Parathyroid adenoma (tissue), 2 donors: ENCODE measurements around the gene COPS7A.

Experiments used
- H2AFZ ChIP-seq: fragments of 300-600 bp; sonication (generic); one replicate; pipeline ENCODE4 v1.7.0; 2017; ENCODE audit warnings: antibody characterized with exemption, mild to moderate bottlenecking
- H3K27ac ChIP-seq: fragments of 300-600 bp; sonication (generic); one replicate; pipeline ENCODE4 v1.7.0; 2017
- H3K27me3 ChIP-seq: fragments of 300-600 bp; sonication (generic); one replicate; pipeline ENCODE4 v1.7.0; 2017; ENCODE audit warnings: low read length; ENCODE audit not compliant: control insufficient read depth, insufficient read depth
- H3K36me3 ChIP-seq: fragments of 300-600 bp; sonication (generic); one replicate; pipeline ENCODE4 v1.7.0; 2017; ENCODE audit warnings: low read length; ENCODE audit not compliant: control insufficient read depth, insufficient read depth
- H3K4me1 ChIP-seq: fragments of 300-600 bp; sonication (generic); one replicate; pipeline ENCODE4 v1.7.0; 2017; ENCODE audit warnings: control low read depth
- H3K4me2 ChIP-seq: fragments of 300-600 bp; sonication (generic); one replicate; pipeline ENCODE4 v1.7.0; 2017; ENCODE audit warnings: low read length
- H3K4me3 ChIP-seq: fragments of 300-600 bp; sonication (generic); one replicate; pipeline ENCODE4 v1.7.0; 2017; ENCODE audit warnings: low read depth, low read length
- H3K79me2 ChIP-seq: fragments of 300-600 bp; sonication (generic); one replicate; pipeline ENCODE4 v1.7.0; 2017; ENCODE audit warnings: control low read depth
- H3K9ac ChIP-seq: fragments of 300-600 bp; sonication (generic); one replicate; pipeline ENCODE4 v1.7.0; 2017; ENCODE audit warnings: mild to moderate bottlenecking
- H3K9me3 ChIP-seq: fragments of 300-600 bp; sonication (generic); one replicate; pipeline ENCODE4 v1.7.0; 2017; ENCODE audit warnings: low read length; ENCODE audit not compliant: control insufficient read depth
- TF ChIP-seq, protein P1 (sequence below): fragments of 300-600 bp; sonication (generic); IDR thresholded peaks from one replicate; pipeline ENCODE4 v1.7.0; 2017; ENCODE audit warnings: antibody characterized with exemption, mild to moderate bottlenecking
- donor health status: primary hyperparathyroidism.

COPS7A gene

DNA sequence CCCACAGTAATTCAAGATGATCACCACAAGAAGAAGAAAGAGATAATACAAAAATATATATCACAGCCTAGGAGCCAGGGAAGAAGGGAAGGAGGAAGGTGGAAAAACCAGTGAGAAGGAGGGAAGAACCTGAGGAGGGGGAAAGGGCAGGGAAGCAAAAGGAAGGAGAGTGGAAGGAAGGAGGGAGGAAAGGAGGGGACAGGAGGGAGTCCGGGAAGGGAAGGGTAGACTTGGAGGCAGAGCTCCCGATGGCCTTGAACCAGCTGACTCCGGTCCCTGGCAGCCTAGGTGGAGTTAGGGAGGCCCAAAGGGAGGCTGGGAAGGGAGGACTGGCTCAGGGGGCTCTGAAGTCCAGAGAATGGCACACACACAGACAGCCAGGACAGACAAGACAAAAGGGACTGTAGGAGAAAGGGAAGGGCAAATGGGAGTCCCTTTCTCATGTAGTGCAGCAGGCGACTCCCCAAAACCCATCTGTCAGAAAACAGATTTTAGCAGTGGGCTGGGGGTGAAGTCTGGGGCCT, 30.0 kb upstream of the COPS7A start:
- H3K4me2 ChIP-seq, result no peak overlapping the region
- H3K4me1 ChIP-seq, result no peaks in the 10 kb centered on the region
- peaks cover 2% of the 10 kb centered on the region for H3K79me2 ChIP-seq
- no peak overlapping the region for H3K27ac ChIP-seq
- no peaks in the 10 kb centered on the region for H3K36me3 ChIP-seq
- H3K27me3 ChIP-seq, result no peaks in the 10 kb centered on the region
- TF ChIP-seq, protein P1, sequence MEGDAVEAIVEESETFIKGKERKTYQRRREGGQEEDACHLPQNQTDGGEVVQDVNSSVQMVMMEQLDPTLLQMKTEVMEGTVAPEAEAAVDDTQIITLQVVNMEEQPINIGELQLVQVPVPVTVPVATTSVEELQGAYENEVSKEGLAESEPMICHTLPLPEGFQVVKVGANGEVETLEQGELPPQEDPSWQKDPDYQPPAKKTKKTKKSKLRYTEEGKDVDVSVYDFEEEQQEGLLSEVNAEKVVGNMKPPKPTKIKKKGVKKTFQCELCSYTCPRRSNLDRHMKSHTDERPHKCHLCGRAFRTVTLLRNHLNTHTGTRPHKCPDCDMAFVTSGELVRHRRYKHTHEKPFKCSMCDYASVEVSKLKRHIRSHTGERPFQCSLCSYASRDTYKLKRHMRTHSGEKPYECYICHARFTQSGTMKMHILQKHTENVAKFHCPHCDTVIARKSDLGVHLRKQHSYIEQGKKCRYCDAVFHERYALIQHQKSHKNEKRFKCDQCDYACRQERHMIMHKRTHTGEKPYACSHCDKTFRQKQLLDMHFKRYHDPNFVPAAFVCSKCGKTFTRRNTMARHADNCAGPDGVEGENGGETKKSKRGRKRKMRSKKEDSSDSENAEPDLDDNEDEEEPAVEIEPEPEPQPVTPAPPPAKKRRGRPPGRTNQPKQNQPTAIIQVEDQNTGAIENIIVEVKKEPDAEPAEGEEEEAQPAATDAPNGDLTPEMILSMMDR, result no peak
- H3K9me3 ChIP-seq, result no peaks in the 10 kb centered on the region
- H3K9ac ChIP-seq, result no peak overlapping the region
- H2AFZ ChIP-seq, result no peak overlapping the region
- H3K4me3 ChIP-seq, result no peak overlapping the region

DNA sequence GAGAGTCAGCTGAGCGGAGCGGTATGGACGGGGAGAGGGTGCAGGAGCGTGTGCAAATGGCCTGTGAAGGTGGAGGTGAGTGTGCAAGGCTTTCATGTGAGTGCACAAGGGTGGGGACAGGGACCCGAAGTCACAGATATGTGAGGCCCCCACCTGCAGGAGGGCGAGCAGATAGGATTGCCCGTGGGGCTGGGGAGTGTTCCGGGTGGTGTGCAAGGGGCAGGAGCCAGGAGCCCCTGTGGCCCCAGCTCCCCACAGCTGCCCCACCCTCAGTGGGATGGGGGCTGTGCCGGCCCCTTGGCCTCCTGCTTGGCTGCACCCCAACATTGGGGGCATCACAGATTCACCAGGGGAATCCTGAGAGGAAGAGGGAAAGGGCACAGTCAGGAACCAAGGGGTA, 29.1 kb upstream of the COPS7A start:
- Histone ChIP-seq H3K4me1 (no peaks in the 10 kb centered on the region), H3K9me3 (no peaks in the 10 kb centered on the region), H3K27ac (no peak overlapping the region), H3K9ac (no peak overlapping the region), H3K36me3 (no peaks in the 10 kb centered on the region), H2AFZ (no peak overlapping the region), H3K79me2 (peaks cover 2% of the 10 kb centered on the region), H3K4me2 (no peak overlapping the region), H3K4me3 (no peak overlapping the region), H3K27me3 (no peaks in the 10 kb centered on the region)
- TF ChIP-seq, protein P1, result no peak

- Histone ChIP-seq H3K9ac (no peak overlapping the region), H3K4me3 (no peak overlapping the region), H3K36me3 (no peaks in the 10 kb centered on the region), H3K79me2 (no peaks in the 10 kb centered on the region), H3K9me3 (no peaks in the 10 kb centered on the region), H2AFZ (no peak overlapping the region), H3K4me1 (no peaks in the 10 kb centered on the region), H3K27ac (no peak overlapping the region), H3K4me2 (no peak overlapping the region), H3K27me3 (no peaks in the 10 kb centered on the region)
- TF ChIP-seq, protein P1, result no peak
Observed at GRCh38 chr12:6695313-6696045, 28.4 kb upstream of the COPS7A start.

GRCh38 chr12:6696690-6697583, 26.9 kb upstream of the COPS7A start:
- TF ChIP-seq, protein P1, result no peak
- Histone ChIP-seq H3K27ac (no peak overlapping the region), H3K79me2 (no peaks in the 10 kb centered on the region), H3K27me3 (no peaks in the 10 kb centered on the region), H3K4me1 (peaks cover 3% of the 10 kb centered on the region), H3K4me3 (no peak overlapping the region), H3K36me3 (no peaks in the 10 kb centered on the region), H3K9ac (no peak overlapping the region), H2AFZ (no peak overlapping the region), H3K9me3 (no peaks in the 10 kb centered on the region), H3K4me2 (no peak overlapping the region)
